Activated CD8-positive, alpha-beta memory T cell treated with anti-CD3 and anti-CD28 coated beads, Interleukin-2, amount 50 U/mL, for 48 hours (primary cell): ENCODE measurements around the gene LYPD5.

ENCODE experiments used
- DNase-seq: peaks from one replicate; pipeline ENCODE4 v3.0.0-alpha.2; 2020

LYPD5 gene

DNA sequence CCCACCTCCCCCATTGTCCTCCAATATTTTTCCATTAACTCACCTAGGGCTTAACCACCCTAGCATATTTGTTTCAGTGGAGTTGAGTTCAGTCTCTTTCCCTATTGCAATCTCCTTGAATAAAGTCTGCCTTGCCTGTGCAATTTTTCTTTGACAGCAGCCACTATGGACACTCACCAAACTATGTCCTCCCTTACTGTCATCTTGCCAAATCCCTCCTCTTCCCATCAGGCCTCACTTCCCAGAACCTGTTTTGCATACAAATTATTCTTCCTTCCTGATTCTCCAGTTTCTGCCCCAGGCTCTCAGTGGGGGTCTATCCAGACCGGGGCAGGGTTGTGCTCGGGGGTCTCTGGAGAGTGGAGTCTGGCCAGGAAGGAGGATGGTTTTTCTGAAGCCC is 2.2 kb upstream of the LYPD5 start:
- DNase-seq: no peak

DNA sequence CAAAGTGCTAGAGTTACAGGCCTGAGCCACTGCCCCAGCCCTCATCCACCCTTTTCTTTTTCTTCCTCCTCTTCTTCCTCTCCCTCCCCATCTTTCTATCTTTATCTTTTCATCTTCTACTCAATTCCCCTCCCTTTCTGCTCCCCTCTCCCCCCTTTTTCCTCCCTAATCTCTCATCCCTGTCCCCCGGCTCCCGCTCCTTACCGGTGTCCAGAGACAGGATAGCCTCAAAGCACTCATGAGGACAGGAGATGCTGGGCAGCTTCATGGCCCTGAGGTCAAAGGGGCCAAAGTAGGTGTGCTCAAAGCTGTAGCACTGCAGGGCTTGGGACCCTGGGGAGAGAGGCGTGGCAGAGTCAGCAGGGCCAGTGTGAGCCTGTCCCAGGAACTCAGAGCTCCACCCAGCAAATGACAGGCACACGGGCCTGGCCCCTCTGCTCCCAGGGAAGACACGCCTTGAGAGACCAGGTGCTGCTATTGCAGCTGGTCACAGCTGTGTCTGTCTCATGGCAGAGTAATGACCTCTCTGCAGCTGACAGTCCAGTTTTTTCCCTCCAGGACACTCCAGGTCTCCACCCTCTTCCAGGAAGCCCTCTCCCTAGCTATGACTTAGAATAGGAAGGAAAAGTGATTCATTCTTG is 2.6 kb downstream of the LYPD5 start:
- no peak for DNase-seq

DNA sequence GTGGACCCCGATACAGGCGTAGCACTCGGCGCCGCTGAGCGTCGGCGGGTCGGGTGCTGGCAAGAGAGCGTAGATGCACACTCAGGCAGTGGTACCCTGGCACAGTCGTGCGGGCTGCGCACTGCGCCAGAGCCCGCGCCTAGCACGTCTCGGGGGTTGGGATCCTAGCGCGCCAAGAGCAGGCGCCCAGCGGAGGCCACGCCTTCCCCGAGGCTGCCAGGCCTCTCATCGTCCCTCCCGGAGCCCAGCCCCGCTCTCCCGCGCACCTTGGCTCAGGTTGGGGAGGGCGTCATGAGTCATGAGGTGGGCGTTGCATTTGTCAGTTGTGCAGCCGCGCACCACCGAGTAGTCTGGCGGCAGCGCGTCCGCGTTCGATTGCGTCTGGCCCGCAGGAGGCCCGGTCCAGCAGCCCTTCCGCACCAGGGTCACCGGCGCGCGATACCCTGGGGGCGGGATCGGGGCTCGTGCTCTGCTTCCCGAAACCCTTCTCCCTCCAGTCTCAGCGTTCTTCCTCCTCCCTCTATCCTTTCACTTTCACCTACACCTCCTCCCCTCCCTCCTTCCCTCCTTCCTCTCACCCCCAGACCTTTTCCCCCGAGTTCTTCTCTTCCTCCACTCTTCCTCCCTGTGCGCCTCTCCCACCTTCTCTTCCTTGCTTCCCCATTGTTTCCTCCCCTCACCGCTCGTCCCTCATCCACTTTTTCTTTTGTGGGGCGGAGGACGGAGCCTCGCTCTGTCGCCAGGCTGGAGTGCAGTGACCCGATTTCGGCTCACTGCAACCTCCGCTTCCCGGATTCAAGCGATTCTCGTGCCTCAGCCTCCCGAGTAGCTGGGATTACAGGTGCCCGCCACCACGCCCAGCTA is 3.5 kb downstream of the LYPD5 start:
- peak; percentile 82 for DNase-seq

DNA sequence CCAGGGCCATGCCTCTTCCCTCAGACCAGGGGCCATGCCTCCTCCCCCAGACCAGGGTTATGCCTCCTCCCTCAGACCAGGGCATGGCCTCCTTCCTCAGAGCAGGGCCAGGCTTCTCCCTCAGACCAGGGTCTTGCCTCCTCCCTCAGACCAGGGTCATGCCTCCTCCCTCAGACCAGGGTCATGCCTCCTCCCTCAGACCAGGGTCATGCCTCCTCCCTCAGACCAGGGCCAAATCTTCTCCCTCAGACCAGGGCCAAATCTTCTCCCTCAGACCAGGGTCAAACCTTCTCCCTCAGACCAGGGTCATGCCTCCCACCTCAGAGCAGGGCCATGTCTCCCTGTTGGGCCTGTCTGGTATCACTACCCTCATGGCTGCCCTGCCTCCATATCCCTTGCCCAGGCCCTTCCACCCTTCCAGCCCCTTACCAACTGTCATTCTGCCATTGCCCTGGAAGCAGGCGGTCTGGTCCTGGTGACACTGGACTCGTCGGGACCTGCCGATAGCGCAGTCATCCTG is 4.2 kb downstream of the LYPD5 start:
- no peak for DNase-seq

DNA sequence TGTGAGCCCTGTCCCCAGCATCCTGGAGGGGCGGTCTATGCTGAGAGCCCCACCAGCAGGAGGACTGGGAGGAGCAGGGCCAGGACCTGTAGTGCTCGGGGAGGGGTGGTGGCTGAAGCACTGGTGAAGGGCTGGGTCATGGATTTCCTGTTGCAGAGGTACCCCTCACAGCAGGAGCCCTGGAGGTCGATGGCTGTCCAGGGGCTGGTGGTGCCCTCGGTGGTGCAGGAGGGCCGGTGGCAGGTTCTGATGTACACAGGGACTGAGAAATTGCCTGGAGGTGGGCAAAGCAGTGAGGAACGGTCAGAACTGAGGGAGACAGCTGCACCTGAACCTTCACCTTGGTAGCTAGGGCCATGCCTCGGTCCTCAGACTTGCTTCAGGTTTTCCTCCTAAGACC is 4.7 kb downstream of the LYPD5 start:
- DNase-seq: no peak

DNA sequence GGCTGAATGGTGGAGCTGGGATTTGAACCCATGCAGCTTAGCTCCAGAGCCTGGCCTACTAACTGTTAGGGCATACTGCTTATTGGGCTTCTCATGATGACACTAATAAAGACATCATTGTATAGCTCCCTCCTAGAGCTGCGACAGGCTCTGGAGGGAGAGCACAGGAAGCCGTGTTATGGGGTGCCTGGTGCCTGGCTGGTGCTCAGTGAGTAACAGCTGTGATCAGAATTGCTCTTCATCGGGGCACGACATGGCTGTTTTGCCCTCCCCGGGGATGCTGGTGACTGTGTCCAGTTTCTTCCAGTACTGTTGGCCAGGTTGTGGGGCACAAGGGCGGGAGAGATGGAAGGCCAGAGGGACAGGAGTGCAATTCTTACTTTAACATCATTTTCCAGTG is 5.1 kb downstream of the LYPD5 start:
- DNase-seq: no peak

DNA sequence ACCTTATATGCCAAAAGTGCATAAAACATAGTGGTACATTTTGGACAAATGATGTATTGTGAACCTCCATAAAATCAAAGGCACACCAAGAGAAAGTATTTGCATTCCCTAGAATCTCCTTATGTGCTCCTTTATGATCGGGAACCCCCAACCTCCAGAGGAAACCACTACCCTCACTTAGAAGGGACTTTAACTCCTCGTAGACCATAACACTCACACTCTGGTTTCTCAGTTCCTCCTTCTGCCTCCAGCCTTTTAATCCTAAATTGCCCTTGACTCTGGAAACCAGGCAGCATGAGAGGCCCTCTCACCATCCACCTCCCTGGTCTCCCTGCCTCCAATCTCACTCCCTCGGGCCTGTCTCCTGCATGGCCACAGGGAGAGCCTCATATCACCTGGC is 11.7 kb downstream of the LYPD5 start:
- DNase-seq: no peak

DNA sequence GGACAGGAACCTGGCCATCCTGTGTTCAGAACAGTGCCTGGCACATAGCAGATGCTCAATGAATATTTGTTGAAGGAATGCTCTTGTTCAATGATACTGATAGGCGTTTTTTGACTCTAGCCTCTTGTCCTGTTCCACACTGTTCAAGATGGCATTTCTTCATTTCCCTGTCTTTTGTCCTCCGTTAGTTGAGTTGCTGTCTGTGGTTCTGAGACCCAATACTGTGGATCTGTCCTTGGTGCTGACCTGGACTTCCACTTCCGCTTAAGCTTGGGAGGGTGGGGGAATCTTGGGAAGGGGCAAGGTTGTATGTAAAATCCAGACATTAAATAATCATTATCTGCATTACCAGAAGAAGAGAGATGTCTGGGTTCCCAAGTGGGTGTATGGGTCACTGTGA is 13.2 kb downstream of the LYPD5 start:
- no peak for DNase-seq

DNA sequence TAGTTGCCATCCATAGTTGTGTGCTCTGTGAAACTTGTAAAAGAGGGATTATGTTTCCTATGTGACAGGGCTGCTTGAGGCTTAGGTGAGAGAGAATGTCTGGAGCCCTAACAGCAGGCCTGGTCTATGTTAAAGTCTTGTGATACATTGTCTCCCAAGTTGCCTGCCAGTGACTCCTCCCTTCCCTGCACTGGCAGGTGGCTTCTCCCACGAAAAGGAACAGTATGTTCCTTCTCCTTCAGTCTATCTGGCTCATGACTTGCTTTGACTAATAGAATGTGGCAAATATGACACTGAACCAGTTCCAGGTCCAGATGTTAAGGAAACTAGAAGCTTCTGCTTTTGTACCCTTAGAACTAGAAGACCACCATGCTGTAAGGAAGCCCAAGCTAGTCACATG is 15.6 kb downstream of the LYPD5 start:
- no peak for DNase-seq

DNA sequence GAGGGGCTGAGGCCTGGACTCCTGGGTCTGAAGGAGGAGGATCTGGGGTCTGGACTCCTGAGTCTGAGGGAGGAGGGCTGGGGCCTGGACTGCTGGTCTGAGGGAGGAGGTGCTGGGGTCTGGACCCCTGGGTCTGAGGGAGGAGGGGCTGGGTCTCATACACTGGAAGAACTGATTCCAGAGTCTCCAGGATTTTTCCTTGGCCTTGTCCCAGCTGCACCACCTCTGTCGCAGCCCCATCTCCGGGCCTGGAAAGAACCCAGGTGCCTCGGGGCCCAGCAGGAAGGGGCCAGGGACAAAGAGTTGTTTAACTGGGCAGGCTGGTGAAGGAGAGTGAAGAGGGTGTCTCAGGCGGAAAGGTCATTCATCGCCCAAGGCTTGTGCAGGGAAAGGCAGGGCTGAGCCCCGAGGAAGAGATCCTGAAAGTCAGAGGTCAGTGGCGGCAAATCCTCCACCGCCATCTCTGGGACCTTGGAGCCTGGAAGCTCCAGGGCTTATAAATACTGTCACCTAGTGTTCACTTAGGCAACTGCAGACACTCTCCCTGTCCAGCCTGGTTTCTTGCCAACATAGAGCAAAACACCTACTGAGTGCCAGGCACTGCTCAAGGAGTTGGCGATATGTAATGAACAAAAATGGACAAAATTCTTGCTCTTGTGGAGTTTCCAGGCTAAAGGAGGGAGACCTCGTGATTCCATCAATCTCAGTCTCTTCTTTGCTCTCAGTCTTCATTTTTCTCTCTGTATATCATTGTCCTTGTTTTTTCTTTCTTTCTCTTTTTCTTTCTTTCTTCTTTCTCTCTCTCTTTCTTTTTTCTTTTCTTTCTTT is 17.1 kb downstream of the LYPD5 start:
- peak; percentile 71 for DNase-seq

DNA sequence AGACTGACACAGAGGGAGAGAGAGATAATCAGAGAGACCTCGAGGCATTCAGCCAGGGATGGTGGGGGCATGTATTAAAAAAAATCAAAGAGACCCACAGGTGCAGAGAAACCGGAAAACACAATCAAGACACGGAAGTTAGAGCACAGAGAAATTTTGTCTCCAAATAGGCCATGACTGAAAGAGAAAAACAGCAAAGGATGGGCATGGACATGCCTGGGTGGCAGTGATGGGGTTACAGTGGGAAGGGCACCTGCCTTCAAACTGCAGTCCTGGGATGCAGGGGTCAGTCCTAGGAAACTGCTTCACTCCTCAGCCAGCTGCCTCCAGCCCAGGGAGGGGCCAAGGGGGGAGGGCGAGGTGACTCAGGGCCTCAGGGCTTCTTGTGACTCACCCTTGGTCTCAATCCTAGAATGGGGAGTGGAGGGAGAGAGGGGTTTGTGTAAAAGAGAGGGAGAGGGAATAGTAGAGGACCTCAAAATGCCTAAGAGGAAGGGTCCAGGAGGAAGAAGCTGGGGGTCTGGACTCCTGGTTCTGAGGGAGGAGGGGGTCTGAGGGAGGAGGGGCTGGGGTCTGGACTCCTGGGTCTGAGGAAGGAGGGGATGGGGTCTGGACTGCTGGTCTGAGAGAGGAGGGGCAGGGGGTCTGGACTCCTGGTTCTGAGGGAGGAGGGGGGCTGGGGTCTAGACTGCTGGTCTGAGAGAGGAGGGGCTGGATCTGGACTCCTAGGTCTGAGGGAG is 17.8 kb downstream of the LYPD5 start:
- DNase-seq: peak; percentile 77

DNA sequence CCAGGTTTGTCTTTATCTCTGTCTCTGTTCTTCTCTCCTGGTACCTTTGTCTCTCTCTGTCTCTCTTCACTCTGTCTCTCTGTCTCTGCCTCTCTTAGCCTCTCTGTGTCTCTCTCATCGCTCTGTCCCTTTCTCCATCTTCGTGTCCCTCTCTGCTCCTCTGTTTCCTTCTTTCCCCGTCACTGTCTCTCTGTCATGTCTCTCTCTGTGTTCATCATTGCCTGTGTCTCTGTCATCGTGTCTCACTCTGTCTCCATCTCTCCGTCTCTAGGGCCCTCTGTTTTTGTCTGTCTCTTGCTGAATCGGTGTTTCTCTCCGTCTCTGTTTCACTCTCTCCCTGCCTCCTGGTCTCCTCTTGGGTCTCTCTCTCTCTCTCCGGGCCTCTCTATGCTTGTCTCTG is 18.6 kb downstream of the LYPD5 start:
- DNase-seq: no peak

DNA sequence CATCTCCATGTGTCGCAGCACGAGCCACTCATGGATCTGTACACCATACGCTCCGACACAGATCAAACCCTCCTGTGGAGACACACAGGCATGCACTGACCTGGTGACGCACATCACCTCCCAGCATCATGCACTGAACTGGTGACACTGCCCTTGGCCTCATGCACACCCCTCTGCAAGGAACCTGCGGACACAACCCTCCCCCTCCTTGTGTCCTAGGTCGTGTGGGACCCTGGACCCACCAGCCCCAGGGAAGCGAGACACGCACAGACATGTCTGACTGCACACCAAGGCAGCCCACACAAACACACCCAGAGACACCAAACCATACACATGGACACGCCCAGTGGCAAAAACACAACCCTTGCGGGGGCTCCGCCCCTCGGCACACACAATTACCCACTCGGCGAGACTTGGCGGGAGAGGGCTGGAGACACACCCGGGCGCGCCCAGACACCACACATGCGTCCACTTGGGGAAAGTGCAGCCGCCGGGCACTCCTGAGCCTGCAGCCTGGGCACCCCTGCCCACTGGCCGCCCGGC is 19.5 kb downstream of the LYPD5 start:
- no peak for DNase-seq

DNA sequence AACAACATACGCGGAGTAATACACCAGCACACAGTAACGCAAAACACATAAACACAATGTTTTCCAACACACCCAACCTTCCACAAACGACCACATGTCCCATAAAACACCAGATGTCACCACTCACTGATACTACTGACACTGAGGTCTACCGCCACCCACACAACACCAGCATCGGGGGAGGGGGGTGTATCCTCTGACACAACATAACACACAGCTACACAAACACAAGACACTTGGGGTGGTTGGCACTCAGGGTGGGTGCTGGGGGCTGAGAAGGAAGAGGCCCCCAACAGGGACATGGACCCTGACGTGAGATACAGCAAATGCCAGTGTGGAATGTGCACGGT is 20.0 kb downstream of the LYPD5 start:
- DNase-seq: no peak

DNA sequence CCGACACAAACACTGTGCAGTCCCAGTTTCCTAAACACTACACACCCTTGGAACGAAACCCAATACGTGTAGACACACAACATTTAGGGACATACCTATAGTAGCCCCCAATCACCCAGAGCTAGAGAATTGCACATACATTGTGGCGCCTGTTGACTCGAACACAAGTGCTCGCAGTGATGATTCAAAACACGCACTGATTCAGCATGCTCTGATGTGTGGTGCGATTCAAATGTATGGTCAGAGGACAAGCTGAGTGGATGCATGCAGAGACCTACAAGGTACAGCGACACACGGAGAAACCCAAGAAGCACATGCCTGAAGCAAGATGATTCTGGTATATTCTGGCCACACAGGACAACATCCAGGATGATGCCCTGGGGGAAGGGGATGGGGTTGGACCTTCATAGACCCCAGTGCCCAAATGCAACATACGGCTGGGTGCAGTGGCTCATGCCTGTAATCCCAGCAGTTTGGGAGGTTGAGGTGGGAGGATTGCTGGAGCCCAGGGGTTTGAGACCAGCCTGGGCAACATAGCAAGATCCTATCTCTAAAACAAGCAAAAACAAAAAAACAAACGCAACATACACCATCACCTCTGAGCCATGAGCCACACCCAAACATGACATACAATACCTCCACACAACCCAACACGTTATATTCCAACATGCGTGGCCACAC is 20.5 kb downstream of the LYPD5 start:
- DNase-seq: no peak

DNA sequence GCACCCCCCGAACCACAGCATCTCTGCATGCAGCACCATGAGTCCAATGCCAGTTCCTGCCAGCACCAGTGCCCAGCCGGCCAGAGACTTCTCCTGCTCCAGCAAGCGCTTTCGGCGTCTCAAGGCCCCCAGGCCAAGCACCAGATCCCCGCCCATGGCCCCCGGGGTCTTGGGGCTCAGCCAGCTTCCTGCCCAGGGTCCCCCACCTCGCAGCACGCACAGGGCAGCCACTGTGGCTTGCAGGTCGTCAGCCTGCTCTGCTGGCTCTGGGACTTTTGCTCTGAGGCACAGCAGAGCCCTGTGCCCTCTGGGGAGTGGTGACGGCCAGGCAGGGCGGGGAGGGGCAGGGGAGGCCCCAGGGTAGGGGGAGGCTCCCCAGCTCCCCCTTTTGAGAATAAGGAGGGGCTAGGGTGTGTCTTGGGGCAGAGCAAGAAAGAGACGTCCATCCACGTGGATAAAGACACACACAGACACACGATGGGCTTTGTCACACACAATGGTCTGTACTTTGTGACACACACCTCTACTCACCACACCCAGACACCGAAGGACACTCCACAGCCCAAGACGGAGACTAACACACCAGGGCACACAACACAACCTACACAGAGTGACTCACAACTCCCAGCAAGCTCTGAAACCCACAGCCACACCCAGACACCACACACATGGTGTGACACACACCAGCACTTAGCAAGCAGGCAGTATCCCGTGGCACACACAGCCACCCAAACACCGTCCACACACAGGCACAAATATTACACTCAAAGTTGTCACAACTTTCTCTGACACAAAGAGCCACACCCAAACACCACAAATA is 21.3 kb downstream of the LYPD5 start, which contains the start of gene KCNN4:
Gene KCNN4 (minus strand): TSS at position 268 of the 820 bp plus-strand sequence. CDS start 112 bp downstream, at position 156.
- peak; percentile 85 for DNase-seq

DNA sequence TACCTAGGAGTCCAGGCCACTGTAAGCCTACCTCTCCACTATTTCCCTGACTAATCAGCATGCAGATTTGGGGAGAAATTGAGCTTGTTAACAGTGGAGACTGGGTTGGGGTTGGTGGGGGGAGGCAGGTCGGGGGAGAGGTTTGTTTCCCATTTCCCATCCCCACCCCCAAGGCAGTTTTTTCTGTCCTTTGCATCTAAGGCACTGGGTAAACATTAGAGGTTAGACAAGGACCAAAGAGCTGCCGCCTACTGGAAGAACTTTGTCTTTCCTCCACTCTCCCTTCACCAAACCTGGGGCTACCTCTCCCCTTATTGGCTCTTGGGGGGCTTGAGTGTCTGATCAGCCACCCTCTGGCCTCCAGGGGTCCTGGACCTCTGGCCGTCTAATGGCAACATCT is 22.4 kb downstream of the LYPD5 start:
- DNase-seq: no peak

DNA sequence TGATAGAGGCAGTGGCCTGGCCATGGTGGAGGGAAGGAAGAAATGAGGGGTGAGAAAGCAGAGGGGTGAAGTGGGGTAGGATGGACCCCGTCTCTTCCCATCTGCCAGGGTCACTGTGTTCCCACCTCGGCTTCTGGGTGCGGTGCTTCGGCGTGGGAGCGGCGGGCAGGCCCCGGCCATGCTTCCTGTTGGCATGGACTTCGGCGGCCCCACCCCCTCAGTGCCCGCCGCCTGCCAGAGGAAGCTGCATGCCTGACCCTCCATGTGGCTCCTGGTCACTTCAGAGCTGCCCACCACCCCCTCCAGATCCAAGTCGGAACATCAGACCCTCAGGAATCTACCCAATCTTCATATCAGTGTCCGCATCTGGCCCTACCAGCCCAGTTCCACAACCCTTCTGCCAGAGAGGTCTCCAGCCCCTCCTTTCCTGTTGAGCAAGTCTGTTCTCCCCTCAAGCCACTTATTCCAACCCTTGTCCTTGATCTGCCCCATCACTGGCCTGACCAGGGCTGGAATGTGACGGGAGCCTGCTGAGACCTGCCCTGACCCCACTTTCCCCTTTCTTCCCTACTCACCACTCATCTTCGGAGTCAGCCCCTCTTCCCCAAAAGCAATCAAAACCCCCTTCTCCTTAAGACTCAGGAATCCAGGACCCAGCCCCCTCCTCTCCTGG is 23.0 kb downstream of the LYPD5 start:
- DNase-seq: no peak

DNA sequence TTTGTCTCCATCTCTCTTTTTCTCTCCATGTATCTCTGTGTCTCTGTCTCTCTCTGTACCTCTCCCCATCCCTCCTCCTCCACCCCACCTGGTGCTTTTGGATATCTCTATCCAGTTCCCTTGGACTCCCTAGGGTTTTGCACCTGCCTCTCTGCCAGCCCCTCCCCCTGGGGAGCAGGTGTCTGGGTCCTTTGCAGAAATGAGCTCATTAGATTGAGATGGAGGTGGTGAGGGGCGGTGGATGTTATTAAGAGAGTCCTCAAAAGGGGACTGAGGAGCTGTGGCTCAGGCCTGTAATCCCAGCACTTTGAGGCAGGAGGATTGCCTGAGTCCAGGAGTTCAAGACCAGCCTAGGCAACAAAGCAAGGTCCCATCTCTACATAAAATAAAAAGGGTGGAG is 23.6 kb downstream of the LYPD5 start:
- no peak for DNase-seq

DNA sequence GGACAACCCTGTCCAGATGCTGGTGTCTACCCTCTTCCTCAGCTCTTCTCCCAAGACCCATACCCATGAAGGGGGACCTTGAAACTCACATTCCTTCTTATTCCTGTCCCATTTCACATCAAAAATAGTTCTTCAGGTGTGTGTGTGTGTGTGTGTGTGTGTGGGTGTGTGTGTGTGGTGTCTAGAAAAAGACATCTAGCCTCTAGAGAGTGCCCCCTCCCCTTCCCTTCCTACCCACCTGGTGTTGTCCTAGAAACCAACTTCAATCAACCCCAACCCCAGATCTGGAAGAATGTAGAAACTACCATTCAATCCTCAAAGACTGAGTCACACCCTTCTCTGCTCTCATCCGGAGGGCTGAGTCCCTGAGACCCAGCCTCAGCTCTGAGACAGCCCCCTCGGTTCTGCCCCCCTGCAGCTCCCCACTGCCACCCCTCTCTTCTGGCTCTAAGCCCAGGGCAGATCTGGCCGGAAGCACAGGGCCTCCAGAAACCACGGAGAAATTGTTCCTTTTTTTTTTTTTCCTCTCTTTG is 25.0 kb downstream of the LYPD5 start:
- no peak for DNase-seq
